B cell (primary cell): ENCODE measurements around the gene PCP4. TPM values are rescaled to one million over a fixed set of nuclear protein-coding genes. Genes with fewer than 3 reads are reported as not detected.

Source experiments
- ATAC-seq: fragments of 200-7000 bp; cut with Tn5 transposase; one replicate; pipeline ENCODE4 v1.10.0; 2021; ENCODE audit warnings: low read depth, mild to moderate bottlenecking, moderate number of reproducible peaks, moderate library complexity
- CTCF ChIA-PET: fragments of 350-600 bp; sonication (Branson Sonifier 250); formaldehyde crosslinking; loops from one replicate; lab custom pipeline; 2021; ENCODE audit warnings: antibody characterized with exemption, inconsistent platforms; lab: Charles Lee
- POLR2A ChIA-PET: fragments of 350-600 bp; sonication (Branson Sonifier 250); formaldehyde crosslinking; loops from one replicate; lab custom pipeline; 2021; ENCODE audit warnings: antibody characterized with exemption; lab: Charles Lee
- DNase-seq: peaks from one replicate; pipeline ENCODE4 v3.0.0; 2013
- H2AFZ ChIP-seq: 2 replicates; pipeline ENCODE4 v1.6.1; 2012; ENCODE audit warnings: mild to moderate bottlenecking, low read depth, low read length; ENCODE audit not compliant: insufficient read depth, poor library complexity, severe bottlenecking
- H3K27ac ChIP-seq, 2 donors: 1 replicate in 1 of 2; 2 replicates in 1 of 2; pipeline ENCODE4 v1.5.1; 2012 to 2013; ENCODE audit warnings: low read length in 2 of 2, mild to moderate bottlenecking in 2 of 2, moderate library complexity in 1 of 2
- H3K27me3 ChIP-seq, 4 experiments: fragments of 200-600 bp in 1 of 4; sonication (generic) in 1 of 4; replicated peaks in 1 of 4; 1 replicate in 2 of 4; 2 replicates in 2 of 4; pipeline versions ENCODE4 v1.6.1 to v1.7.0; 2013 to 2016; ENCODE audit warnings: low read length in 3 of 4, mild to moderate bottlenecking in 2 of 4, mixed read lengths in 1 of 4, moderate library complexity in 1 of 4; ENCODE audit not compliant: insufficient read depth in 4 of 4, control insufficient read depth in 3 of 4; ENCODE audit errors: control extremely low read depth in 1 of 4
- H3K36me3 ChIP-seq, 2 experiments: replicated peaks in 1 of 2; 1 replicate in 1 of 2; 2 replicates in 1 of 2; pipeline versions ENCODE4 v1.6.1 to v1.7.1; 2013; ENCODE audit warnings: low read length in 1 of 2; ENCODE audit not compliant: insufficient read depth in 2 of 2, control insufficient read depth in 1 of 2; ENCODE audit errors: control extremely low read depth in 1 of 2, extremely low read depth in 1 of 2
- H3K4me1 ChIP-seq, 2 donors: fragments of 200-600 bp in 1 of 2; sonication (generic) in 1 of 2; 1 replicate in 1 of 2; 2 replicates in 1 of 2; pipeline versions ENCODE4 v1.5.1 to v1.6.1; 2013 to 2017; ENCODE audit warnings: low read length in 2 of 2; ENCODE audit not compliant: control insufficient read depth in 2 of 2, insufficient read depth in 2 of 2
- H3K4me2 ChIP-seq: replicated peaks from 2 replicates; pipeline ENCODE3; 2012; ENCODE audit warnings: mild to moderate bottlenecking, low read depth, low read length; ENCODE audit not compliant: poor library complexity, severe bottlenecking
- H3K4me3 ChIP-seq, 5 experiments: fragments of 200-600 bp in 1 of 5; sonication (generic) in 1 of 5; 1 replicate in 3 of 5; 2 replicates in 2 of 5; pipeline versions ENCODE4 v1.5.1 to v1.7.0; 2011 to 2016; ENCODE audit warnings: low read length in 4 of 5, mild to moderate bottlenecking in 4 of 5, low read depth in 2 of 5, control low read depth in 1 of 5, moderate library complexity in 1 of 5; ENCODE audit not compliant: insufficient read depth in 1 of 5; ENCODE audit errors: control extremely low read depth in 1 of 5, extremely low read depth in 1 of 5
- H3K79me2 ChIP-seq: fragments of 200-600 bp; sonication (generic); one replicate; pipeline ENCODE4 v1.6.0; 2016; ENCODE audit warnings: low read length; ENCODE audit not compliant: control insufficient read depth, insufficient read depth
- H3K9ac ChIP-seq: fragments of 200-600 bp; sonication (generic); 2 replicates; pipeline ENCODE4 v1.6.1; 2017; ENCODE audit warnings: mild to moderate bottlenecking, low read length, moderate library complexity
- H3K9me3 ChIP-seq, 3 donors: one replicate each; pipeline versions ENCODE4 v1.6.1 to v1.7.1; 2013; ENCODE audit warnings: low read length in 2 of 3; ENCODE audit not compliant: control insufficient read depth in 2 of 3, insufficient read depth in 1 of 3; ENCODE audit errors: control extremely low read depth in 1 of 3
- H4K20me1 ChIP-seq: 2 replicates; pipeline ENCODE4 v1.6.0; 2012; ENCODE audit warnings: mild to moderate bottlenecking, low read length; ENCODE audit not compliant: insufficient read depth, control insufficient read depth, poor library complexity, severe bottlenecking
- H3K27ac Mint-ChIP-seq: one replicate; pipeline ENCODE4 v1.8.0; 2021; ENCODE audit warnings: mixed read lengths
- H3K27me3 Mint-ChIP-seq: one replicate; pipeline ENCODE4 v1.8.0; 2021; ENCODE audit warnings: mixed read lengths
- H3K4me1 Mint-ChIP-seq: one replicate; pipeline ENCODE4 v1.8.0; 2021; ENCODE audit warnings: mixed read lengths
- H3K4me3 Mint-ChIP-seq: one replicate; pipeline ENCODE4 v1.8.0; 2021; ENCODE audit warnings: mixed read lengths
- H3K9me3 Mint-ChIP-seq: one replicate; pipeline ENCODE4 v1.8.0; 2022; ENCODE audit warnings: mixed read lengths; ENCODE audit not compliant: insufficient read depth
- CTCF ChIP-seq: fragments of 200-600 bp; IDR thresholded peaks from one replicate; pipeline ENCODE4 v1.8.0; 2022; ENCODE audit warnings: antibody characterized with exemption, mild to moderate bottlenecking
- EZH2 ChIP-seq: IDR thresholded peaks from 2 replicates; pipeline ENCODE4 v1.6.1; 2012; ENCODE audit warnings: borderline replicate concordance, low read depth, mild to moderate bottlenecking, moderate library complexity, low read length; ENCODE audit not compliant: insufficient read depth, poor library complexity, severe bottlenecking
- WGBS: methylation state at CpG from one replicate; pipeline ENCODE4 v1.1.5; 2013; ENCODE audit warnings: missing lambda C conversion rate; ENCODE audit not compliant: insufficient coverage; 5-methylcytosine and 5-hydroxymethylcytosine counted together
- intact Hi-C: fragments of 100-400 bp; cut with micrococcal nuclease; formaldehyde crosslinking; loops from one replicate; pipeline ENCODE4 v1.10.0; 2022
- polyA plus RNA-seq: library from polyadenylated mRNA; depleted of rRNA; stranded (reverse); fragments of >200 nt; gene quantifications from 2 replicates; pipeline ENCODE4 v1.2.3, GENCODE V29; 2012
- total RNA-seq, 2 donors: library from RNA; stranded (reverse); fragments of 120-200 nt in 1 of 2; gene quantifications; 1 replicate in 1 of 2; 2 replicates in 1 of 2; pipeline versions ENCODE4 v1.2.3 to v1.2.4, GENCODE V29; 2013 to 2022

The PCP4 gene
- total and polyA plus RNA-seq, 2 donors (not counting 1 experiment from before 2014, with no cell fraction given) = not detected

- DNase-seq (no peak), ATAC-seq (no peak)
- 74% methylated on average over 2 of the region's 4 CpGs for WGBS
- Histone ChIP-seq H3K4me1 (peaks cover 0 to 28% of the 10 kb centered on the region in 2 donors), H3K4me3 (no peak overlapping the region), H3K9ac (no peak overlapping the region), H2AFZ (no peak overlapping the region), H3K27ac (no peak overlapping the region), H3K36me3 (no peaks in the 10 kb centered on the region), H3K27me3 (no peaks in the 10 kb centered on the region), H3K79me2 (no peaks in the 10 kb centered on the region), H3K9me3 (peaks cover 1 to 11% (median 4%) of the 10 kb centered on the region in 3 donors), H4K20me1 (no peaks in the 10 kb centered on the region), H3K4me2 (no peak overlapping the region)
- Mint-ChIP-seq H3K4me1 (no peaks in the 10 kb centered on the region), H3K4me3 (no peak overlapping the region), H3K9me3 (peaks cover 5% of the 10 kb centered on the region), H3K27ac (no peak overlapping the region), H3K27me3 (no peaks in the 10 kb centered on the region)
- no peak for TF ChIP-seq EZH2
- TF ChIP-seq CTCF = no peak
- intact Hi-C loops = no loop called here
- CTCF ChIA-PET = no interaction called here
- POLR2A ChIA-PET = no interaction called here
Observed at GRCh38 chr21:39972471-39972870, 105.2 kb downstream of the PCP4 start.

DNA sequence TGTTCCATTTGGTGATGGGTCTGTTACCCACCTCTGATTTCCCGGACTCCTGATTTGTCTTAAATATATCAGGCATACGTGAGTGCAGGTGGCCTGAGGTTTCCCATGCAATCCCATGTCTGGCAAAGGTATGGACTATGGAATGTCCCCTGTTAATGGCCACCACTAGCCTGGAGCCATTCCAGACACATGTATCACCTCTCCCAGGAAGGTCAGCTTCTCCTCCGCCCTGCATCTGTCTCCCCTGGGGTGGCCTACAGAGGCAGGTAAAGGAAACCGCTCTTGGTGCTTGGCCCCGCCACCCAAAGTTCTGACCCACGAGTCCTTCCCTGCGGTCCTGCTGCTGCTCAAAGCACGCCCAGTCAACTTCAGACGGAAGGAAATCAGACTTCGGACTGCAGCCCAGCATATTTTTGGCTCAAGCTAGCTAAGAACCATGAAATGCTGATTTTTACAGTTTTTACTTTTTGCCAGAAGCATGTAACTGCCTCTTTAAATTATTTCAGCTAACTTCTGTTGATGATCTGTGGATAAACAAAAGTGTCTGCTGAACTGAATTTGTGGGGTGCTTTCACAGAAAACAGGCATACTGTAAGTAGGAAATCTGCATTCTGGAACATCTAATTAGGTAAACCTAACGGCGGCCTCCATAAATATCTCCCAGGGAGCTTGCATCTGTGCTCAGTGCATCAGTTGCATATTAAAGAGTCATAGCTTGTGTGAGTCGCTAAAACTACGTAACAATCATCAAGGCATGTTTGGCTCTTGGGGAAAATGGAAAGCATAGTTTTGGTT lies 105.9 kb downstream of the PCP4 start:
- H3K4me1 Mint-ChIP-seq = no peaks in the 10 kb centered on the region

More for the DNA sequence above, 105.9 kb downstream of the PCP4 start:
- no peak overlapping the region for H3K4me3 Mint-ChIP-seq
- Histone ChIP-seq H3K27ac (no peak overlapping the region), H3K79me2 (no peaks in the 10 kb centered on the region), H3K36me3 (no peaks in the 10 kb centered on the region), H3K4me3 (no peak overlapping the region), H3K9ac (no peak overlapping the region), H3K4me2 (no peak overlapping the region), H2AFZ (no peak overlapping the region), H3K27me3 (no peaks in the 10 kb centered on the region), H3K9me3 (peaks cover 1 to 13% (median 4%) of the 10 kb centered on the region in 3 donors), H4K20me1 (no peaks in the 10 kb centered on the region), H3K4me1 (peaks cover 0 to 26% of the 10 kb centered on the region in 2 donors)
- peaks cover 4% of the 10 kb centered on the region for H3K9me3 Mint-ChIP-seq
- H3K27me3 Mint-ChIP-seq = no peaks in the 10 kb centered on the region
- CTCF ChIA-PET = no interaction called here
- no peak for DNase-seq
- no peak overlapping the region for H3K27ac Mint-ChIP-seq
- POLR2A ChIA-PET = no interaction called here
- intact Hi-C loops = no loop called here
- no peak for TF ChIP-seq EZH2
- WGBS = 93% methylated on average over 13 of the region's 14 CpGs
- ATAC-seq = no peak
